DOHH2 (cell line): ENCODE results near the gene MDFI.

Experiments
- EZH2phosphoT487 ChIP-seq: fragments of 200-600 bp; sonication (generic); IDR thresholded peaks from 2 replicates; pipeline ENCODE4 v1.6.1; 2017; ENCODE audit warnings: borderline replicate concordance, mild to moderate bottlenecking, antibody characterized with exemption, low read length, moderate library complexity, mixed read lengths
- TF ChIP-seq, protein P1 (sequence below): fragments of 200-600 bp; sonication (generic); IDR thresholded peaks from one replicate; pipeline ENCODE4 v1.5.1; 2014; ENCODE audit warnings: antibody characterized with exemption, mild to moderate bottlenecking, low read depth, low read length; ENCODE audit not compliant: poor library complexity, severe bottlenecking

DNA sequence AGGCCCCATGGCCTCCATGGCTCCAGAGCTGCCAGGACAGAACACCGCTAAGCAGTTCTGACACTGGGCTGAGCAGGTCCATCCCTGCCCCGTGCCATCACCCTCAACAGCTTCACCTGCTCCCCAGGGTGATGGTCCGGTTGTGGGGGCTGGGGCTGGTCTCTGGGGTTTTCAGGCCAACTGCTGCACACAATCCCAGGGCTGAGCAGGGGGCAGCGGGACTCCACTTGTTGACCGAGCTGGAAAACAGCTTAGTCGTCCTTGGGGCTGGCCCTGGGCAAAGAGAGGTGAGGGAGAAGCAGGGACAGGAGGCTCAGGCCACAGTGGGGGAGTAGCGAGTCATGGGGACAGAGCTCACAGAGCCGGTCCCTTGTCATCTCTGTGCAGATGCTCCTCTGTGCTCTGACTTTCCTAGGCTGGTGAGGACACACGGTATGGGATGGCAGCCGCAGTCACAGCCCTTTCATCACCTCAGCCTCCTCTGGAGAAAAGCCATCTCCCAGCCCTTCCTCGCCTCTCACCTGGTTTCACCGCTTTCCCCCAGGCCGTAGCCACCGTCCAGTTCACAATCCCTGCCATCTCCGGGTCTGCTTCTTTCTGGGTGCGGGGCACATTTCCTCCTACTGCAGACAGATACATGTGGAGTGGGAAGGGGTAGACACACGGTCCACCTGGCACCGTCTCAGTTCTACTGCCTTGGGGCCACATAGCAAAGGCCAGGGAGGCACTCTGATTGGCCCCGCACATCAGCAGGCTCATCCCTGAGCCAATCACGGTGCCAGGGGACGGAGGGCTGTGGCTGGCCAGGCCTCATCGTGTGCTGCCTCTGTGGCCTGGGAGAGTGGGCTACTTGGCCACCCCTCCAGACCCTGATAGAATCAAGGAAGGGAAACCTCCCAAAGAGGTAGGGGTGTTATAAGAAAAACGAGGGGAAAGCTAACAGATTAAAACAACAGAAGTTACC lies 19.1 kb downstream of the MDFI start:
- TF ChIP-seq, protein P1, sequence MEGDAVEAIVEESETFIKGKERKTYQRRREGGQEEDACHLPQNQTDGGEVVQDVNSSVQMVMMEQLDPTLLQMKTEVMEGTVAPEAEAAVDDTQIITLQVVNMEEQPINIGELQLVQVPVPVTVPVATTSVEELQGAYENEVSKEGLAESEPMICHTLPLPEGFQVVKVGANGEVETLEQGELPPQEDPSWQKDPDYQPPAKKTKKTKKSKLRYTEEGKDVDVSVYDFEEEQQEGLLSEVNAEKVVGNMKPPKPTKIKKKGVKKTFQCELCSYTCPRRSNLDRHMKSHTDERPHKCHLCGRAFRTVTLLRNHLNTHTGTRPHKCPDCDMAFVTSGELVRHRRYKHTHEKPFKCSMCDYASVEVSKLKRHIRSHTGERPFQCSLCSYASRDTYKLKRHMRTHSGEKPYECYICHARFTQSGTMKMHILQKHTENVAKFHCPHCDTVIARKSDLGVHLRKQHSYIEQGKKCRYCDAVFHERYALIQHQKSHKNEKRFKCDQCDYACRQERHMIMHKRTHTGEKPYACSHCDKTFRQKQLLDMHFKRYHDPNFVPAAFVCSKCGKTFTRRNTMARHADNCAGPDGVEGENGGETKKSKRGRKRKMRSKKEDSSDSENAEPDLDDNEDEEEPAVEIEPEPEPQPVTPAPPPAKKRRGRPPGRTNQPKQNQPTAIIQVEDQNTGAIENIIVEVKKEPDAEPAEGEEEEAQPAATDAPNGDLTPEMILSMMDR = no peak
- no peak for TF ChIP-seq EZH2phosphoT487
